Epithelial cell of prostate (primary cell): ENCODE measurements around the gene TTC19.
"Not testable (repeated sequence)": the region's sequence is repeated elsewhere in the genome, so short reads cannot be mapped to it uniquely, and the experiment has no call there.

ENCODE experiments used
- DNase-seq: peaks from one replicate; pipeline ENCODE4 v3.0.0-alpha.2; 2011; ENCODE audit warnings: low read depth, low spot score
- H3K27ac ChIP-seq: fragments of 450-650 bp; 2 replicates; pipeline ENCODE4 v1.5.1; 2017; ENCODE audit warnings: mild to moderate bottlenecking

Gene TTC19

GRCh38 chr17:15971882-15972281, 27.7 kb upstream of the TTC19 start:
- DNase-seq: no peak
- H3K27ac ChIP-seq: no peak overlapping the region

GRCh38 chr17:15972497-15972951, 27.1 kb upstream of the TTC19 start:
- no peak for DNase-seq
- no peak overlapping the region for H3K27ac ChIP-seq

- H3K27ac ChIP-seq: no peak overlapping the region
- DNase-seq: no peak
These were observed 26.6 kb upstream of the TTC19 start for GRCh38 chr17:15973016-15973415.

GRCh38 chr17:15973834-15974233, 25.8 kb upstream of the TTC19 start:
- DNase-seq: no peak
- H3K27ac ChIP-seq: no peak overlapping the region

GRCh38 chr17:15977894-15978293, 21.7 kb upstream of the TTC19 start:
- DNase-seq: no peak
- H3K27ac ChIP-seq: no peak overlapping the region

- no peak overlapping the region for H3K27ac ChIP-seq
- no peak for DNase-seq
These were observed 21.0 kb upstream of the TTC19 start for GRCh38 chr17:15978606-15979005.

- not testable (repeated sequence) for H3K27ac ChIP-seq, DNase-seq
These were observed 20.6 kb upstream of the TTC19 start for GRCh38 chr17:15979013-15979412.

GRCh38 chr17:15981208-15981607, 18.4 kb upstream of the TTC19 start:
- peak overlapping the region; percentile 47 for H3K27ac ChIP-seq

GRCh38 chr17:15981646-15982580, 17.7 kb upstream of the TTC19 start:
- H3K27ac ChIP-seq: peak overlapping the region; percentile 47
- DNase-seq: no peak

More at GRCh38 chr17:15981208-15981607, 18.4 kb upstream of the TTC19 start:
- DNase-seq: no peak

GRCh38 chr17:15996322-15996721, 3.3 kb upstream of the TTC19 start:
- DNase-seq: no peak
- H3K27ac ChIP-seq: no peak overlapping the region

GRCh38 chr17:15998031-15998562, 1.5 kb upstream of the TTC19 start:
- peak overlapping the region; percentile 94 for H3K27ac ChIP-seq

GRCh38 chr17:15999974-16000827, 577 bp downstream of the TTC19 start:
- no peak for DNase-seq
- H3K27ac ChIP-seq: peak overlapping the region; percentile 94

More at GRCh38 chr17:15998031-15998562, 1.5 kb upstream of the TTC19 start:
- DNase-seq: no peak

- peak overlapping the region; percentile 94 for H3K27ac ChIP-seq
- DNase-seq: peak; percentile 14
These were observed 1.7 kb downstream of the TTC19 start for GRCh38 chr17:16001226-16001897.

GRCh38 chr17:16002708-16003260, 3.2 kb downstream of the TTC19 start:
- no peak overlapping the region for H3K27ac ChIP-seq
- DNase-seq: no peak

GRCh38 chr17:16003841-16004240, 4.2 kb downstream of the TTC19 start:
- H3K27ac ChIP-seq: no peak overlapping the region
- DNase-seq: no peak

GRCh38 chr17:16005636-16006035, 6.0 kb downstream of the TTC19 start:
- DNase-seq: no peak
- no peak overlapping the region for H3K27ac ChIP-seq

GRCh38 chr17:16007439-16007838, 7.8 kb downstream of the TTC19 start:
- DNase-seq: no peak
- no peak overlapping the region for H3K27ac ChIP-seq

GRCh38 chr17:16013943-16014407, 14.4 kb downstream of the TTC19 start:
- H3K27ac ChIP-seq: peak overlapping the region; percentile 48
- DNase-seq: no peak

GRCh38 chr17:16019347-16019746, 19.7 kb downstream of the TTC19 start:
- DNase-seq: no peak
- no peak overlapping the region for H3K27ac ChIP-seq

GRCh38 chr17:16023881-16024280, 24.3 kb downstream of the TTC19 start:
- DNase-seq: no peak
- no peak overlapping the region for H3K27ac ChIP-seq
